Neutrophil (primary cell): ENCODE measurements around the gene GFPT1.

Source experiments
- H3K27ac ChIP-seq: fragments of 200-600 bp; sonication (generic); 2 replicates; pipeline ENCODE4 v1.5.1; 2016; ENCODE audit warnings: mild to moderate bottlenecking, moderate library complexity
- H3K27me3 ChIP-seq: fragments of 200-600 bp; sonication (generic); 2 replicates; pipeline ENCODE4 v1.6.0; 2016; ENCODE audit warnings: mild to moderate bottlenecking
- H3K36me3 ChIP-seq: fragments of 200-600 bp; sonication (generic); 2 replicates; pipeline ENCODE4 v1.5.1; 2017
- H3K4me1 ChIP-seq, 2 experiments: fragments of 200-600 bp in 1 of 2; sonication (generic) in 1 of 2; 1 replicate in 1 of 2; 2 replicates in 1 of 2; pipeline versions ENCODE4 v1.5.1 to v1.6.1; 2013 to 2016; ENCODE audit warnings: low read depth in 1 of 2, low read length in 1 of 2, mild to moderate bottlenecking in 1 of 2, moderate library complexity in 1 of 2; ENCODE audit not compliant: control insufficient read depth in 1 of 2, insufficient read depth in 1 of 2
- H3K4me3 ChIP-seq, 2 experiments: fragments of 200-600 bp in 1 of 2; sonication (generic) in 1 of 2; 1 replicate in 1 of 2; 2 replicates in 1 of 2; pipeline ENCODE4 v1.5.1; 2013 to 2016; ENCODE audit warnings: low read depth in 1 of 2, low read length in 1 of 2, mild to moderate bottlenecking in 1 of 2, moderate library complexity in 1 of 2
- H3K9me3 ChIP-seq: fragments of 200-600 bp; sonication (generic); 2 replicates; pipeline ENCODE4 v1.5.1; 2016
- CTCF ChIP-seq: fragments of 200-600 bp; sonication (generic); IDR thresholded peaks from 2 replicates; pipeline ENCODE4 v1.5.1; 2016; ENCODE audit warnings: antibody characterized with exemption

GFPT1 gene

GRCh38 chr2:69305712-69306392 is 81.2 kb downstream of the GFPT1 start:
- Histone ChIP-seq H3K27me3 (peaks cover 44% of the 10 kb centered on the region), H3K9me3 (no peaks in the 10 kb centered on the region), H3K36me3 (no peaks in the 10 kb centered on the region), H3K4me1 (peaks cover 22 to 25% of the 10 kb centered on the region in 2 experiments), H3K4me3 (peak overlapping the region; percentile 69 to 78), H3K27ac (no peak overlapping the region)
- no peak for TF ChIP-seq CTCF

- Histone ChIP-seq H3K27me3 (peaks cover 44% of the 10 kb centered on the region), H3K4me3 (no peak overlapping the region), H3K9me3 (no peaks in the 10 kb centered on the region), H3K36me3 (no peaks in the 10 kb centered on the region), H3K4me1 (peaks cover 27 to 30% of the 10 kb centered on the region in 2 experiments), H3K27ac (no peak overlapping the region)
- TF ChIP-seq CTCF: no peak
Observed at GRCh38 chr2:69305166-69305565, 81.9 kb downstream of the GFPT1 start.

GRCh38 chr2:69304656-69305055 is 82.4 kb downstream of the GFPT1 start:
- H3K4me1 ChIP-seq: peaks cover 27 to 30% of the 10 kb centered on the region in 2 experiments
- TF ChIP-seq CTCF: no peak
- no peaks in the 10 kb centered on the region for H3K36me3 ChIP-seq
- H3K27ac ChIP-seq: no peak overlapping the region
- H3K27me3 ChIP-seq: peaks cover 44% of the 10 kb centered on the region
- H3K9me3 ChIP-seq: no peaks in the 10 kb centered on the region
- H3K4me3 ChIP-seq: no peak overlapping the region

- H3K36me3 ChIP-seq: no peaks in the 10 kb centered on the region
- no peak for TF ChIP-seq CTCF
- no peak overlapping the region for H3K27ac ChIP-seq
Observed at GRCh38 chr2:69300650-69301049, 86.4 kb downstream of the GFPT1 start.

GRCh38 chr2:69299772-69300516 is 87.1 kb downstream of the GFPT1 start:
- Histone ChIP-seq H3K27ac (no peak overlapping the region), H3K4me1 (peaks cover 9 to 22% of the 10 kb centered on the region in 2 experiments), H3K36me3 (no peaks in the 10 kb centered on the region), H3K4me3 (no peak overlapping the region), H3K9me3 (no peaks in the 10 kb centered on the region), H3K27me3 (peaks cover 11% of the 10 kb centered on the region)
- no peak for TF ChIP-seq CTCF

More at GRCh38 chr2:69300650-69301049, 86.4 kb downstream of the GFPT1 start:
- Histone ChIP-seq H3K4me3 (no peak overlapping the region), H3K27me3 (peaks cover 18% of the 10 kb centered on the region), H3K9me3 (no peaks in the 10 kb centered on the region), H3K4me1 (peaks cover 9 to 22% of the 10 kb centered on the region in 2 experiments)
